GM18909 (cell line): ENCODE results near the gene LRRC7.
"Not testable (repeated sequence)": the region's sequence is repeated elsewhere in the genome, so short reads cannot be mapped to it uniquely, and the experiment has no call there.

Experiments
- ATAC-seq: cut with Tn5 transposase; IDR thresholded peaks from one replicate; pipeline ENCODE4 v1.9.1; 2021; ENCODE audit warnings: mild to moderate bottlenecking; ENCODE audit not compliant: unreplicated experiment, poor library complexity

LRRC7 gene

GRCh38 chr1:69852151-69852550, 284.4 kb downstream of the LRRC7 start:
- no peak for ATAC-seq

- ATAC-seq, result no peak
Measured at GRCh38 chr1:69852706-69853105, 285.0 kb downstream of the LRRC7 start.

- ATAC-seq, result no peak
Measured at GRCh38 chr1:69858534-69858933, 290.8 kb downstream of the LRRC7 start.

- no peak for ATAC-seq
Measured at GRCh38 chr1:69861641-69862040, 293.9 kb downstream of the LRRC7 start.

- ATAC-seq, result no peak
Measured at GRCh38 chr1:69862906-69863305, 295.2 kb downstream of the LRRC7 start.

- no peak for ATAC-seq
Measured at GRCh38 chr1:69863704-69864103, 296.0 kb downstream of the LRRC7 start.

GRCh38 chr1:69871412-69871811, 303.7 kb downstream of the LRRC7 start:
- no peak for ATAC-seq

GRCh38 chr1:69878338-69878737, 310.6 kb downstream of the LRRC7 start:
- ATAC-seq, result no peak

GRCh38 chr1:69888016-69888415, 320.3 kb downstream of the LRRC7 start:
- ATAC-seq, result not testable (repeated sequence)

GRCh38 chr1:69888657-69889056, 320.9 kb downstream of the LRRC7 start:
- no peak for ATAC-seq

- no peak for ATAC-seq
Measured at GRCh38 chr1:69898403-69898947, 330.8 kb downstream of the LRRC7 start.

- ATAC-seq, result no peak
Measured at GRCh38 chr1:69911301-69911801, 343.6 kb downstream of the LRRC7 start.

GRCh38 chr1:69913977-69914376, 346.3 kb downstream of the LRRC7 start:
- no peak for ATAC-seq

GRCh38 chr1:69914976-69915765, 347.4 kb downstream of the LRRC7 start:
- no peak for ATAC-seq

- no peak for ATAC-seq
Measured at GRCh38 chr1:69919129-69919921, 351.6 kb downstream of the LRRC7 start.

- ATAC-seq, result no peak
Measured at GRCh38 chr1:69919922-69920273, 352.2 kb downstream of the LRRC7 start.

GRCh38 chr1:69920426-69920825, 352.7 kb downstream of the LRRC7 start:
- ATAC-seq, result no peak

GRCh38 chr1:69921486-69921885, 353.8 kb downstream of the LRRC7 start:
- no peak for ATAC-seq

- ATAC-seq, result not testable (repeated sequence)
Measured at GRCh38 chr1:69928234-69928633, 360.5 kb downstream of the LRRC7 start.

- ATAC-seq, result no peak
Measured at GRCh38 chr1:69929308-69930057, 361.8 kb downstream of the LRRC7 start.
